Glutamatergic neuron (in vitro differentiated cells): ENCODE measurements around the gene FBXW5. TPM values are rescaled to one million over a fixed set of nuclear protein-coding genes. Genes with fewer than 3 reads are reported as not detected.

ENCODE experiments used
- DNase-seq: peaks from one replicate; pipeline ENCODE4 v3.0.0; 2022
- H3K27ac Mint-ChIP-seq: one replicate; pipeline ENCODE4 v1.8.0; 2020; ENCODE audit warnings: mild to moderate bottlenecking, mixed read lengths, inconsistent platforms; ENCODE audit not compliant: unreplicated experiment
- H3K27me3 Mint-ChIP-seq: one replicate; pipeline ENCODE4 v1.8.0; 2020; ENCODE audit warnings: mild to moderate bottlenecking, moderate library complexity, mixed read lengths, inconsistent platforms; ENCODE audit not compliant: unreplicated experiment
- H3K36me3 Mint-ChIP-seq: one replicate; pipeline ENCODE4 v1.8.0; 2020; ENCODE audit warnings: mild to moderate bottlenecking, mixed read lengths, inconsistent platforms; ENCODE audit not compliant: unreplicated experiment
- H3K4me1 Mint-ChIP-seq: one replicate; pipeline ENCODE4 v1.8.0; 2020; ENCODE audit warnings: mild to moderate bottlenecking, low read depth, mixed read lengths, inconsistent platforms; ENCODE audit not compliant: unreplicated experiment
- H3K4me3 Mint-ChIP-seq: one replicate; pipeline ENCODE4 v1.8.0; 2020; ENCODE audit warnings: mild to moderate bottlenecking, mixed read lengths, inconsistent platforms; ENCODE audit not compliant: unreplicated experiment
- H3K9me3 Mint-ChIP-seq: one replicate; pipeline ENCODE4 v1.8.0; 2020; ENCODE audit warnings: mild to moderate bottlenecking, moderate library complexity, mixed read lengths, inconsistent platforms; ENCODE audit not compliant: unreplicated experiment
- total RNA-seq: library from RNA; stranded (reverse); fragmentation: NEBNext Ultra II Directional; extraction: Animal tissue kit (Norgen Biotek cat#: 25700); gene quantifications from one replicate; pipeline ENCODE4 v1.2.1, GENCODE V29; 2021; ENCODE audit not compliant: unreplicated experiment
- TF ChIP-seq, protein P1 (sequence below): fragments of 200-600 bp; sonication (generic); IDR thresholded peaks from one replicate; pipeline ENCODE4 v1.5.0; 2021; ENCODE audit not compliant: partially characterized antibody, unreplicated experiment

The FBXW5 gene
- total RNA-seq, 1 donor from 2014 or later, result 77.9 TPM

DNA sequence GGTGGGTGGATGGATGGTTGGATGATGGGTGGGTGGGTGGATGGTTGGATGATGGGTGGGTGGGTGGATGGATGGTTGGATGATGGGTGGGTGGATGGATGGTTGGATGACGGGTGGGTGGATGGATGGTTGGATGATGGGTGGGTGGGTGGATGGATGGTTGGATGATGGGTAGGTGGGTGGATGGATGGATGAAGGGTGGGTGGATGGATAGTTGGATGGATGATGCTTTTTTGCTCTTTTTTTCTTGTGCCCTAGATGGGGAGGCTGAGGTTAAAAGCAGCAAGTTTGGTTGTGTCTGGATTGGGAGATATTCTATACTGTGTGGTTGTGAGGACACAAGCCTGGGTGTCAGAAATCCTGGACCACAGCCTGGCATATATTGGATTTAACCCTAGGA is 12.9 kb upstream of the FBXW5 start:
- H3K27ac Mint-ChIP-seq, result no peak overlapping the region
- no peaks in the 10 kb centered on the region for H3K4me1 Mint-ChIP-seq
- peaks cover 10% of the 10 kb centered on the region for H3K9me3 Mint-ChIP-seq
- H3K36me3 Mint-ChIP-seq, result no peaks in the 10 kb centered on the region
- DNase-seq, result no peak
- peaks cover 4% of the 10 kb centered on the region for H3K27me3 Mint-ChIP-seq
- TF ChIP-seq, protein P1, sequence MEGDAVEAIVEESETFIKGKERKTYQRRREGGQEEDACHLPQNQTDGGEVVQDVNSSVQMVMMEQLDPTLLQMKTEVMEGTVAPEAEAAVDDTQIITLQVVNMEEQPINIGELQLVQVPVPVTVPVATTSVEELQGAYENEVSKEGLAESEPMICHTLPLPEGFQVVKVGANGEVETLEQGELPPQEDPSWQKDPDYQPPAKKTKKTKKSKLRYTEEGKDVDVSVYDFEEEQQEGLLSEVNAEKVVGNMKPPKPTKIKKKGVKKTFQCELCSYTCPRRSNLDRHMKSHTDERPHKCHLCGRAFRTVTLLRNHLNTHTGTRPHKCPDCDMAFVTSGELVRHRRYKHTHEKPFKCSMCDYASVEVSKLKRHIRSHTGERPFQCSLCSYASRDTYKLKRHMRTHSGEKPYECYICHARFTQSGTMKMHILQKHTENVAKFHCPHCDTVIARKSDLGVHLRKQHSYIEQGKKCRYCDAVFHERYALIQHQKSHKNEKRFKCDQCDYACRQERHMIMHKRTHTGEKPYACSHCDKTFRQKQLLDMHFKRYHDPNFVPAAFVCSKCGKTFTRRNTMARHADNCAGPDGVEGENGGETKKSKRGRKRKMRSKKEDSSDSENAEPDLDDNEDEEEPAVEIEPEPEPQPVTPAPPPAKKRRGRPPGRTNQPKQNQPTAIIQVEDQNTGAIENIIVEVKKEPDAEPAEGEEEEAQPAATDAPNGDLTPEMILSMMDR, result no peak
- H3K4me3 Mint-ChIP-seq, result no peak overlapping the region

DNA sequence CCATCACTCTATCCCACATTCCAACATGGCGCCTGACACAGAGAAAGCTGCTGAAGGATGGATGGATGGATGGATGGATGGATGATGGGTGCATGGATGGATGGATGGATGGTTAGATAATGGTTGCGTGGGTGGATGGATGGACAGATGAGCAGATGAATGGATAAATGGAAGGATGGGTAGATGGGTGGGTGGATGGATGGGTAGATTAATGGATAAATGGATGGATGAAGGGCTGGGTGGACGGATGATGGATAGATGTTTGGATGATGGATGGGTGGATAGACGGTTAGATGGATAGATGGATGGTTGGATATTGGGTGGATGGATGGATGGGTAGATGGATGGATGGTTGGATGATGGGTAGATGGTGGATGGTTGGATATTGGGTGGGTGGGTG is 12.1 kb upstream of the FBXW5 start:
- no peak overlapping the region for H3K4me3 Mint-ChIP-seq
- TF ChIP-seq, protein P1, result no peak
- H3K9me3 Mint-ChIP-seq, result peaks cover 10% of the 10 kb centered on the region
- no peak overlapping the region for H3K27ac Mint-ChIP-seq
- DNase-seq, result no peak
- no peaks in the 10 kb centered on the region for H3K36me3 Mint-ChIP-seq
- H3K4me1 Mint-ChIP-seq, result no peaks in the 10 kb centered on the region
- peaks cover 4% of the 10 kb centered on the region for H3K27me3 Mint-ChIP-seq

DNA sequence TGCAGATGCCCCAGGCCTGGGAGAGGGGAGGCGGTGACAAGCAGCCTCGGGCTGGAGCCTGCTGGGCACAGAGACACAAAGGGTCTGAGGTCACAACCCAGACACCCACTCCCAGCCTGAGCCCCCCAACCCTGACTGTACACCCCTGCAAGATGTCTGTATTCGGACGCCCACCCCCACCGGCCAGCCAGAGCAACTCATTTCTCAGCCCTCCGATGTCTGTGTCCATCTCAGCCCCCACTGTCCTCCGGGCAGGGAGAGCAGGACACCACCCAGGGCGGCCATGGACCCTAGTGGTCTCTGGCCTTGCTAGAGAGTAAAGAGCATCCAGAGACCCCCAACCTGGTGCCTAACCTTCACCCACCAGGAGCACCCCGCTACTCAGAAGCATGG is 11.4 kb upstream of the FBXW5 start:
- no peak overlapping the region for H3K27ac Mint-ChIP-seq
- no peaks in the 10 kb centered on the region for H3K36me3 Mint-ChIP-seq

DNA sequence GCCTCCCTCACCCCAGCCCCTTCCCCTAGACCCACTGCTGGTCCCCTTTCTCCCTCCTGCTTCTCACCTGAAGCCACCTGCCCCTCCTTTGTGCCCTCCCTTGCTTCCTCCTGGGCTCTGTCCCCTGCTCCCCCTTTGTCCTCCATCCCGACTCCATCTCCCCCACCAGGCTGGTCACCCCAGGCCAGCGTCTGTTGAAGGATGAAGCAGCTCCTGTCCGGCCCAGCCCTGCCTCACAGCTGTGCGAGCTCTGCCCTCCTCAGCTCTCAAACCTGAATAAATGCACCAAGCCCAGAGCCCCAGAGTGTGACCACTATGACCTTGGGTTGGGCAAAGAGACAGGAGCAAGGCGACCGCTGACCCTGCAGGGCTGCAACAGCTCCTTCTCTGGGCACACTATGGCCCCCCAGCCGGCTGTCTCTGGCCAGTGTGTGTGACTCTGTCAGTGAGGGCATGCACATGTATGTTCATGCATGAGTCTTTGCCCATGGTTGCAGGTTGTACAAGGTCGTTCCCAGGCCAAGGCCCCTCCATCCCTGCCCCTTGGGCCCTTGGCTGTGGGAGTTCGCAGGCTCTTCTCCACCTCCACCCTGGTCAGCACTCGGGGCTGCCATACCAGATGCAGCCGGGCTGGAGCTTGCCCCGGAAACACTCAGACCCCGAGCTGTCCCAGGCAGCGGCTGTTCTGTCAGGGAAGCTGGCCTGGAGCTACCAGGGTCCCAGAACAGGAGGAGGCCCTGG is 10.8 kb upstream of the FBXW5 start:
- Mint-ChIP-seq H3K4me3 (no peak overlapping the region), H3K27me3 (peaks cover 4% of the 10 kb centered on the region), H3K27ac (no peak overlapping the region), H3K9me3 (peaks cover 10% of the 10 kb centered on the region), H3K36me3 (no peaks in the 10 kb centered on the region), H3K4me1 (no peaks in the 10 kb centered on the region)
- TF ChIP-seq, protein P1, result no peak
- DNase-seq, result peak; percentile 14

More for the DNA sequence above, 11.4 kb upstream of the FBXW5 start:
- Mint-ChIP-seq H3K4me3 (no peak overlapping the region), H3K27me3 (peaks cover 4% of the 10 kb centered on the region), H3K4me1 (no peaks in the 10 kb centered on the region), H3K9me3 (peaks cover 10% of the 10 kb centered on the region)
- TF ChIP-seq, protein P1, result no peak
- no peak for DNase-seq

DNA sequence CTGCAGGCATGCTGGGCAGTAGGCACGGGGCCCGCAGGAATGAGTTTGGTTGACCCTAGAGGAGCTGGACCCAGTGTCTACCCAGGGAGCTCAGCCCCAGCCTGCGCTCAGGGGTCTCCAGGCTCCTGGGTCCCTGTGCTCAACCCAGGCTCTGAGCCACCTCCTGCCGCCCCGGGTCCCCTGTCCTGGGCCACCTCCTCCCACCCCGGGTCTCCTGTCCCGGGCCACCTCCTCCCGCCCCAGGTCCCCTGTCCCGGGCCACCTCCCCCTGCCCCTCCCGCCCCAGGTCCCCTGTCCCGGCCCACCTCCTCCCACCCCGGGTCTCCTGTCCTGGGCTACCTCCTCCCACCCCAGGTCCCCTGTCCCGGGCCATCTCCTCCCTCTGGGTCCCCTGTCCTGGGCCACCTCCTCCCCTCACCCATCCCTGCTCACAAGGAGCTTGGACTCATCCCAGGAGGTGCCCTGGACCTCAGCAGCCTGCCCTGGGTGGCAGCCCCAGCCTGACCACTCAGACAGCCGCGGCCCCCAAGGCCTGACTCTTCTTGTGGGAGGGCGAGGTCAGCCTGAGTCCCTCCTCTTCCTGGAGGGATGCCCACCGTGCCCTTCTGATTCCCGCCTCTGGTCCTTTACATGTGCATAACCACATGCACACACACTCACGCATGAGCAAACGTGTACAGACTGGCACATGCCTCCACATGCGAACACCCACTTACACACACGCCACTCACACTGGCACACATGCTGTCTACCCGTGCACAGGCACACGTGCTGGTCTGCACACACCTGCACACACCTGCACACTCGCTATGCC is 9.9 kb upstream of the FBXW5 start:
- peaks cover 4% of the 10 kb centered on the region for H3K27me3 Mint-ChIP-seq
- no peaks in the 10 kb centered on the region for H3K4me1 Mint-ChIP-seq
- no peak overlapping the region for H3K27ac Mint-ChIP-seq
- peaks cover 10% of the 10 kb centered on the region for H3K9me3 Mint-ChIP-seq
- TF ChIP-seq, protein P1, result no peak
- DNase-seq, result peak; percentile 19
- H3K36me3 Mint-ChIP-seq, result no peaks in the 10 kb centered on the region
- H3K4me3 Mint-ChIP-seq, result no peak overlapping the region
